CD4-positive, CD25-positive, alpha-beta regulatory T cell (primary cell): ENCODE measurements around the gene DNAJC21. TPM values are rescaled to one million over a fixed set of nuclear protein-coding genes. Genes with fewer than 3 reads are reported as not detected.
A peak's percentile ranks its signal among the peaks of the same experiment; 100 is the strongest.

Source experiments
- ATAC-seq, 2 donors: fragments of 150-1000 bp; cut with Tn5 transposase; one replicate each; pipeline ENCODE4 v1.10.0; 2021; ENCODE audit warnings: low read depth in 2 of 2, moderate number of reproducible peaks in 2 of 2, moderate library complexity in 1 of 2
- DNase-seq, 3 donors: peaks; one replicate each; pipeline versions ENCODE4 v3.0.0 to v3.0.0-alpha.2; 2012 to 2022; ENCODE audit warnings: mixed read lengths in 1 of 3
- H3K27ac ChIP-seq: one replicate; pipeline ENCODE4 v1.7.0; 2013; ENCODE audit warnings: mild to moderate bottlenecking, low read length; ENCODE audit not compliant: insufficient read depth, poor library complexity, severe bottlenecking
- H3K27me3 ChIP-seq: one replicate; pipeline ENCODE4 v1.7.0; 2013; ENCODE audit warnings: low read length; ENCODE audit not compliant: control insufficient read depth, insufficient read depth
- H3K36me3 ChIP-seq: one replicate; pipeline ENCODE4 v1.7.0; 2013; ENCODE audit warnings: mild to moderate bottlenecking, low read length, moderate library complexity; ENCODE audit not compliant: control insufficient read depth, insufficient read depth
- H3K4me1 ChIP-seq: 2 replicates; pipeline ENCODE4 v1.7.0; 2013; ENCODE audit warnings: mild to moderate bottlenecking, low read length; ENCODE audit not compliant: insufficient read depth, control insufficient read depth, poor library complexity, severe bottlenecking
- H3K4me3 ChIP-seq: one replicate; pipeline ENCODE4 v1.7.0; 2013; ENCODE audit warnings: low read depth, mild to moderate bottlenecking, low read length, moderate library complexity
- H3K9me3 ChIP-seq, 2 experiments: 1 replicate in 1 of 2; 2 replicates in 1 of 2; pipeline ENCODE4 v1.7.0; 2013; ENCODE audit warnings: low read length in 2 of 2, mild to moderate bottlenecking in 1 of 2, moderate library complexity in 1 of 2; ENCODE audit not compliant: control insufficient read depth in 2 of 2
- H3K27ac Mint-ChIP-seq, 3 donors: one replicate each; pipeline ENCODE4 v1.8.0; 2020 to 2022; ENCODE audit warnings: mild to moderate bottlenecking in 3 of 3, mixed read lengths in 3 of 3, moderate library complexity in 2 of 3
- H3K27me3 Mint-ChIP-seq: one replicate; pipeline ENCODE4 v1.8.0; 2022; ENCODE audit warnings: mild to moderate bottlenecking, mixed read lengths
- H3K36me3 Mint-ChIP-seq: one replicate; pipeline ENCODE4 v1.8.0; 2020; ENCODE audit warnings: mixed read lengths
- H3K4me1 Mint-ChIP-seq, 4 donors: one replicate each; pipeline ENCODE4 v1.8.0; 2020 to 2022; ENCODE audit warnings: mixed read lengths in 4 of 4, mild to moderate bottlenecking in 1 of 4
- H3K4me3 Mint-ChIP-seq, 4 donors: one replicate each; pipeline ENCODE4 v1.8.0; 2020 to 2022; ENCODE audit warnings: mild to moderate bottlenecking in 4 of 4, mixed read lengths in 4 of 4, moderate library complexity in 3 of 4
- H3K9me3 Mint-ChIP-seq, 7 donors: one replicate each; pipeline ENCODE4 v1.8.0; 2020 to 2022; ENCODE audit warnings: mixed read lengths in 7 of 7, mild to moderate bottlenecking in 3 of 7, moderate library complexity in 2 of 7
- polyA plus RNA-seq, 4 donors: library from polyadenylated mRNA; unstranded; fragments of 300-500 nt; fragmentation: Illumina TruSeq; gene quantifications; one replicate each; pipeline ENCODE4 v1.2.3, GENCODE V29; 2021
- total RNA-seq: library from RNA; stranded (reverse); gene quantifications from one replicate; pipeline ENCODE4 v1.2.3, GENCODE V29; 2022

DNAJC21 gene
- total and polyA plus RNA-seq, 5 donors from 2014 or later: 15.0 to 42.9 (median 19.7) TPM

DNA sequence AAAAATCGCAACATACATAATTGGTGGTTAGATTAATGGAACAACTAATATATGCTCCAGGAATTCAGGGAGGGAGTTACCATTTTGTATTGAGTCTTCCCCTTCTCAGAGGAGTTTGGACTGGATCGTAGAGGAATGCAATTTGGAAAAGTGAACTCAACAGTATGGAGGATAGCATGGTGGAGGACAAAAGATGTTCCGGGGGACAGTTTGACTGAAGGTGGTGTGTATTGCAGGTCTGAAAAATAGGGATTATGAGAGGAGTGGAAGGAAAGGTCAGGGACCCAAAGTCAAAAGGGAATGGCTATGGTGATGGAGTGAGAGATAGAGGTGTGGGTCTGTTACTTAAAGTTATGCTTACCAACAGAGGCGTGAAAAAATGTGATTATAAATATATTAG lies 1.5 kb downstream of the DNAJC21 start:
- Histone ChIP-seq H3K4me3 (peak overlapping the region; percentile 88), H3K27me3 (no peaks in the 10 kb centered on the region), H3K4me1 (peaks cover 26% of the 10 kb centered on the region), H3K36me3 (peaks cover 14% of the 10 kb centered on the region), H3K27ac (peak overlapping the region; percentile 84), H3K9me3 (no peaks in the 10 kb centered on the region)
- H3K4me3 Mint-ChIP-seq: peak overlapping the region; percentile 87 to 98 (median 97)
- H3K9me3 Mint-ChIP-seq: no peaks in the 10 kb centered on the region
- ATAC-seq (no peak), DNase-seq (no peak)
- H3K4me1 Mint-ChIP-seq: peaks cover 17 to 46% (median 31%) of the 10 kb centered on the region in 4 donors
- H3K27me3 Mint-ChIP-seq: no peaks in the 10 kb centered on the region
- peak overlapping the region in 2 of 3 donors; percentile 94 for H3K27ac Mint-ChIP-seq
- peaks cover 8% of the 10 kb centered on the region for H3K36me3 Mint-ChIP-seq

DNA sequence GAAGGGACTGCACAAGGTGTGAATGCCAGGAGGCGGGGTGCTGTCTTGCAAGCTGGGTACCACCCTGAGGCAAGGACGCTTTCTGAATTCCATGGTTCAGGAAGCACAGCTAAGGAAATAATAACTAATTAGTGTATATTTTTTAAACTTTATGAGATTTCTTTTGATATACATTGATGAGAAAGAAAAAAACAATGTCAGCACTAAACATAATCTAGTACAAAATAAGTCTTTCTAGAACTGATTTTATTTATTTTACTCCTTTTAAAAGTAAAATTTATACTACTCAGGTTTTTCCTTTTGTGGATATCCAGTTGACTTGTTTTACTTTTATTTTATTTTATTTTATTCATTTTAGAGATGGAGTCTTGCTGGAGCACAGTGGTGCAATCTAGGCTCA lies 3.6 kb downstream of the DNAJC21 start:
- Histone ChIP-seq H3K27ac (no peak overlapping the region), H3K36me3 (peaks cover 33% of the 10 kb centered on the region), H3K27me3 (no peaks in the 10 kb centered on the region), H3K9me3 (no peaks in the 10 kb centered on the region), H3K4me1 (peaks cover 26% of the 10 kb centered on the region), H3K4me3 (no peak overlapping the region)
- no peaks in the 10 kb centered on the region for H3K9me3 Mint-ChIP-seq
- DNase-seq (no peak), ATAC-seq (no peak)
- peaks cover 17 to 46% (median 31%) of the 10 kb centered on the region in 4 donors for H3K4me1 Mint-ChIP-seq
- H3K27ac Mint-ChIP-seq: no peak overlapping the region
- H3K36me3 Mint-ChIP-seq: peaks cover 17% of the 10 kb centered on the region
- H3K27me3 Mint-ChIP-seq: no peaks in the 10 kb centered on the region
- no peak overlapping the region for H3K4me3 Mint-ChIP-seq

DNA sequence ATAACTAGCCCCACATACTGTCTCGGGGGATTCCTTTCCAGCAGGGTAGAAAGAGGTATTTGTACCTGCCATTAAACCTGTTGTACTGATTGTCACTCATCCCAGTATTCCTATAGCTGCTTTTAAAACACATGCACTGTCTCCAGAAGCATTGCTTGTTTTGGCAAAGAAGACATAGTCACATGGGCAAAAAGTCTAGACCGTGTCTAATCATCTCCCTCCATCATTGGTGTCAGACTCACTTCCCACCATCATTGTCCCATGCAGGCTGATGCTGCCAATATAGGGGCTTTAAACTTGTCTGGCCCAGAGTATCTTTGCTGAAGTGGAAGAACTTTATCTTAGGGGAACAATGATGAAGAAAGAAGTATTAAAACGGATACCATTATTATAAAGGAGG lies 12.6 kb downstream of the DNAJC21 start:
- no peak overlapping the region for H3K4me3 Mint-ChIP-seq
- H3K4me3 ChIP-seq: no peak overlapping the region
- DNase-seq: no peak

DNA sequence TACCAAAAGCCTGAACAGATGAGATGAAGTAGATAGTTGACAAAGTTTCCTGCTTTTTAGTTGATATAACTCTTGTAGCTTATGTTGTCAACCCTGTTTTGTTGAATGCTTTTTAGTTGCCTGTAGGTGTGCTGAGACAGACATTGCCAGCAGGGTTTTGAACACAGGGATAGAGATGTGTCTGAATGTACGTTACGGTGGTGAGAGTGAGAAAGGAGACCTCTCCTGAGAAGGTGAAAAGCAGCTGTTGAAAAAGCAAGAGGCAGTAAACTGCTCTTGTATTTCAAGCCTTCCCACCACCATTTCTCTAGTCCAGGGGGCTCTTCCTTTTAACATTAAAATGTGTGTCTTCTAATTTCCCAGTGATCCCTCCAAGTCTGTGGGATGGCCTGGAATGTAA lies 14.7 kb downstream of the DNAJC21 start:
- H3K4me3 ChIP-seq: no peak overlapping the region
- H3K27ac ChIP-seq: no peak overlapping the region
- no peak for DNase-seq
- H3K9me3 ChIP-seq: no peaks in the 10 kb centered on the region
- no peaks in the 10 kb centered on the region for H3K27me3 ChIP-seq
- no peak overlapping the region for H3K4me3 Mint-ChIP-seq
- H3K36me3 Mint-ChIP-seq: peaks cover 42% of the 10 kb centered on the region
- H3K4me1 ChIP-seq: no peaks in the 10 kb centered on the region
- peaks cover 0 to 3% (median 1%) of the 10 kb centered on the region in 4 donors for H3K4me1 Mint-ChIP-seq
- H3K27me3 Mint-ChIP-seq: no peaks in the 10 kb centered on the region
- ATAC-seq: no peak
- no peaks in the 10 kb centered on the region for H3K9me3 Mint-ChIP-seq
- peak overlapping the region in 2 of 3 donors; percentile 27 to 77 for H3K27ac Mint-ChIP-seq
- peaks cover 64% of the 10 kb centered on the region for H3K36me3 ChIP-seq

More for the DNA sequence above, 12.6 kb downstream of the DNAJC21 start:
- Mint-ChIP-seq H3K4me1 (peaks cover 0 to 2% (median 0%) of the 10 kb centered on the region in 4 donors), H3K27me3 (no peaks in the 10 kb centered on the region), H3K27ac (no peak overlapping the region), H3K9me3 (no peaks in the 10 kb centered on the region), H3K36me3 (peaks cover 53% of the 10 kb centered on the region)
- Histone ChIP-seq H3K27ac (no peak overlapping the region), H3K27me3 (no peaks in the 10 kb centered on the region), H3K36me3 (peaks cover 80% of the 10 kb centered on the region), H3K9me3 (no peaks in the 10 kb centered on the region), H3K4me1 (no peaks in the 10 kb centered on the region)
- ATAC-seq: no peak

DNA sequence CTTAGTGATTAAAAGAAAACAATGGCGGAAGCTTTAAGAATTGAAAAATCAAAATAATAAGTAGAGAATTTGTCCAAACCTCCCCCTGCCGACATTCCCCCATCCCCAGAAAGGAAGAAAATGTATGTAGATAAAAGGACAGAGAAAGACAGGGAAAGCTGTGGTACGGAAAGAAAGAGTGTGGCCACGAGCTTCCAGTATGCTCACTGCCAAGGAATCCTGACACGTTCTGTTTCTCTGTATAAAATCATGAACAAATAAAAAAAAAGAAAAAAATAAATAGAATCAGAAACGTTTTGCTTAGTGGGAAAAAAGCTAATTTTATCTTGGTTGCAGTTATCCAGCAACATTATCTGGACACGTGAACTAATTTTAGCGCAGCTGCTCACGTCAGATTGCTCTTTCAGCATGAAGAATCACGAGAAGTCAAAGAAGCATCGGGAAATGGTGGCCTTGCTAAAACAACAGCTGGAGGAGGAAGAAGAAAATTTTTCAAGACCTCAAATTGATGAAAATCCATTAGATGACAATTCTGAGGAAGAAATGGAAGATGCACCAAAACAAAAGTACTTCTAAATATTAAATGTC lies 15.2 kb downstream of the DNAJC21 start:
- peaks cover 0 to 4% (median 1%) of the 10 kb centered on the region in 4 donors for H3K4me1 Mint-ChIP-seq
- peaks cover 61% of the 10 kb centered on the region for H3K36me3 ChIP-seq
- H3K9me3 ChIP-seq: no peaks in the 10 kb centered on the region
- no peaks in the 10 kb centered on the region for H3K4me1 ChIP-seq
- H3K27me3 ChIP-seq: no peaks in the 10 kb centered on the region
- no peaks in the 10 kb centered on the region for H3K9me3 Mint-ChIP-seq
- ATAC-seq (no peak), DNase-seq (no peak)
- H3K27ac Mint-ChIP-seq: no peak overlapping the region
- H3K27me3 Mint-ChIP-seq: no peaks in the 10 kb centered on the region
- H3K27ac ChIP-seq: no peak overlapping the region
- peaks cover 44% of the 10 kb centered on the region for H3K36me3 Mint-ChIP-seq
- no peak overlapping the region for H3K4me3 Mint-ChIP-seq
- H3K4me3 ChIP-seq: no peak overlapping the region

DNA sequence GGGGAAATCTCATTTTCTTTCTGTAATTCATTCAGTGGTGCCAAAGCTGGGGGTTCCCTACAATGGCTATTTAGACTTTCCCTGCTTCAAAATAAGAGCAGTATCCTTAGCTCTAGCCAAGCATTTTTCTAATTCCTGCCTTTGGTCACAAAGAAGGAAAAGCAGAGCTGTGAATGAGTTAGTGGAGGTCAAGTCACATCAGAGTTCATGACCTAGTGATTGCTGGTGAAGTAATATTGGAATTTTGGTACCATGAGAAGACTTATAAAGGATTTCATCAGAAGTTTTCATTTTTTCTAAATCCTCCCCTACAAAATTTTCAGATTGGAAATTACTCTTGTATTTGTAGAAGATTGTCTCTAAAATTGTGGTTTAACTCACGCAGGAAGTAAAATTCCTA lies 28.0 kb downstream of the DNAJC21 start:
- DNase-seq (no peak), ATAC-seq (no peak)
- H3K36me3 ChIP-seq: peaks cover 23% of the 10 kb centered on the region
- no peaks in the 10 kb centered on the region for H3K27me3 Mint-ChIP-seq
- H3K36me3 Mint-ChIP-seq: peaks cover 20% of the 10 kb centered on the region
- H3K9me3 Mint-ChIP-seq: no peaks in the 10 kb centered on the region
- H3K4me3 ChIP-seq: no peak overlapping the region
- H3K27ac ChIP-seq: no peak overlapping the region
- H3K4me1 Mint-ChIP-seq: peaks cover 0 to 6% (median 3%) of the 10 kb centered on the region in 4 donors
- no peak overlapping the region for H3K4me3 Mint-ChIP-seq
- no peaks in the 10 kb centered on the region for H3K27me3 ChIP-seq
- H3K4me1 ChIP-seq: no peaks in the 10 kb centered on the region
- no peak overlapping the region for H3K27ac Mint-ChIP-seq
- no peaks in the 10 kb centered on the region for H3K9me3 ChIP-seq

DNA sequence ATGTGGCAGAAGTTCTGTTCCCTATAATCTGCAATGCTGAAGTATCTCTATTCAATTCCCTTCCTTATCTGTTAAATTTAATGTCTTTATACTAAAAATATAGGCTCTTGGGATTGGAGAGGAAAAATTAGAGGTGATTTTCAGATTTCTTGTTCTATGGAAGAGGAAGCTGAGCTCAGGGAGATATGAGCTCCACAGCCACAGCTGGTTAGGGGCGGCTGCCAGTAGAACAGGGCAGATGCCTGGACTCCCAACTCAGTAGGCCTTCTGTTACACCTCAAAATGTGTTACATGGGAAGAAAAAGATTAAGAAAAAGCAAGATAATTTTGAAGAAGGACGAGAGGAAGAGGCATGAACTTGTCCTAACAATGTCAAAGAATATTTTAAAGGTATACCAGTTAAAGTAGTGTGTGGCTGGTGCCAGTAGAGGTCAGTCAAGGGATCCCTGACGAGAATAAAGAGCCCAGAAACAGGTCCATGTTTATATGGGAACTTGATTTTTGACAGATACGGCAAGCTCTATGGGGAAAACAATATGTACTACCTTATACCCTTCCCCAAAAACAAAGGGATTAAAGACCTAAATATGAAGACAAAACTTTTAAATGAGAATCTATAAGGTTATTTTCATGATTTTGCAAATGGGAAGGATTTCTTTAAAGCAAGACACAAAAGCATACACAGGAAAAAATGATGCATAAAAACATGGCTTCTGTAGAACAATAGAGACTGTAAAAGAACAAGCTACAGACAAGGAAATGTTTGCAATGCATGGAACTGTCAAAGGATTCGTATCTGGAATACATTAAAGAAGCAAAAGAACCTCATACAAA lies 28.7 kb downstream of the DNAJC21 start:
- Mint-ChIP-seq H3K36me3 (peaks cover 14% of the 10 kb centered on the region), H3K27ac (no peak overlapping the region), H3K9me3 (no peaks in the 10 kb centered on the region), H3K27me3 (no peaks in the 10 kb centered on the region), H3K4me1 (peaks cover 0 to 6% (median 3%) of the 10 kb centered on the region in 4 donors), H3K4me3 (no peak overlapping the region)
- ATAC-seq (no peak), DNase-seq (peak in 2 of 3 donors; percentile 6 to 20)
- H3K4me1 ChIP-seq: no peaks in the 10 kb centered on the region
- H3K4me3 ChIP-seq: no peak overlapping the region
- no peaks in the 10 kb centered on the region for H3K27me3 ChIP-seq
- no peak overlapping the region for H3K27ac ChIP-seq
- peaks cover 19% of the 10 kb centered on the region for H3K36me3 ChIP-seq
- H3K9me3 ChIP-seq: no peaks in the 10 kb centered on the region
